Renal pelvis (tissue), 4 donors: ENCODE measurements around the gene FAM171A1. TPM values are rescaled to one million over a fixed set of nuclear protein-coding genes. Genes with fewer than 3 reads are reported as not detected.
"Not testable (repeated sequence)": the region's sequence is repeated elsewhere in the genome, so short reads cannot be mapped to it uniquely, and the experiment has no call there.

Experiments
- DNase-seq: peaks from one replicate; pipeline ENCODE4 v3.0.0-alpha.2; 2013
- polyA plus RNA-seq, 3 donors: library from polyadenylated mRNA; unstranded; fragments of 120-200 nt; gene quantifications; one replicate each; pipeline ENCODE4 v1.2.1, GENCODE V29; 2013; ENCODE audit not compliant: insufficient read length in 3 of 3

Gene FAM171A1
- polyA plus RNA-seq, 3 donors: 85.6 to 96.4 (median 94.4) TPM

DNA sequence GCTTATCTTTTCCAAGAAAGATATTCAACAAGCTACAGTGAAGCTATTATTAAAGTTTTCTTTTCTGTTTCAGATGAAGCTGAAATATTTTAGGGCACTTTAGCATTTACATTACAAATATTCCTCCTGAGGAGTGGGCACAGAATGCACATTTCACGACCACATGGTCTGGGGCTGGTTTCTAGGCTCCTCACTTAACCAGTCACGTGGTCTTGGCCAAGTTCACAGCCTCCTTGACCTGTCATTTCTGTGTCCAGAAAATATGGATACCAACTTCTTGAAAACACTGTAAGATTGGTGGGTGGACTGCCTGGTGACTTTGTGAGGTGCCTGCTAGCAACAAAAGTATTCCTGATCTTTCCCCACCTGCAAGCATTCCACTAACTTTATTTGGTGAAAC lies 70.9 kb downstream of the FAM171A1 start:
- no peak for DNase-seq

DNA sequence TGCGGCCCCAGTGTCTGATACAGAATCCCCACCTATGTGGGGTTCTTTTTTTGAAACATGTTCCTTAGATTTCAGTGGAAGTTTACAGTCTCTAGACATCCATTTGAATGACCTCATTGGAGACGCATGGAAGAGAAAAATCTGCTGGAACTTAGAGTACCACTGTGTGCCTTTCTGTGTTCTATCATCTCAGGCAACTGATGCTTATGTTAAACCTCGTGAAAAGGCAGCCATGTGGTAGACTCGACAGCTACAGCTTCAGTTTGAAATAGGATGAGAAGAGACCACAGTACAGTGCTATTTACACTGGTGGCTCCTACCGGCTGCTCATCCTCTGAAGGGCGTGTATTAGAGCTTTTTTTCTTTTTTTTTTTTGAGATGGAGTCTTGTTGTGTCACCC lies 74.4 kb downstream of the FAM171A1 start:
- DNase-seq: no peak

GRCh38 chr10:15295537-15296325 lies 75.4 kb downstream of the FAM171A1 start:
- DNase-seq: no peak

DNA sequence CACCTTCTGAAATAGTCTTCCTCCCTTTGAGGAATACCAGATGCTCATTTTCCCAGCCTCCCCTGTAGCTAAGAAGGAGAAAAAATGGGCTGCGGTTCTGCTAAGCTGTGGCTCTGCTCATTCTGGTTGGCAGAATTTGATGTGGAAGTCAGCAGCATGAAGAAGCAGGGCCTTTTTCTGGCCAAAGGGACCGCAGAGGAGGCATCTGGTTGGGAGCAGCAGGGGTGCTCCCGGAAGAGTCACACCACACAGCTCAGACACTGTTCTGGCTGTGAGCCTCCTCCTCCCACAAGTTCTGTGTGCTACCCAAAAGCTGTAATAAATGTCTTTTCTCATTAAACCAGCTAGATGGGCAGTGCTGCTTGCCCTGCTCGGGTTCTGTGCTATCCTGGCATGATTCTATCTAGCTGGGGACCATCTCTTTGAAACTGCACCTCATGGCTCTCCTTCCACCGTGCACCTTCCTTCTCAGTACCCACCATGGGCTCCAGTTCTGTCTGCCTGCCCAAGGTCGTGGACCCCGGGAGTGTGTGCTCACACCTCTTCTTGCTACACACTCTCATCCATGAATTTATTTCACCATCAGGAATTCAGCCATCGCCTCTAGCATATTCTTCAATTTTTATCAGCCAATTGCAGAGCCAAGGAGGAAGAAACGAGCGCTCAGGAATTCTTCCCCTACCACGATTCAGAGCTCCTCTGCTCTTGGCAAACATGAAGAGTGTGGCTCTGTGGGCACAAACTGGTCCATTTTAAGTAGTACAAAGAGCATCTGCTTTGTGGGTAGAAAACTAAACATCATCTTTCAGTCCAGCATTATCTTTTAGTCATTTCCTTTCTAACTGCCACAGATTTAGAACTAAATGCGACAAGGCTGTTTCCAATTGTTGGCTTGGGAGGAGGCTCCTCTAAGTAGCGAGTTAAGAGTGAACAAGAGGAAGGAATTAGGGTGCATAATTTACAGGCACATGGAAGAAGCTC lies 76.9 kb downstream of the FAM171A1 start:
- DNase-seq: no peak

DNA sequence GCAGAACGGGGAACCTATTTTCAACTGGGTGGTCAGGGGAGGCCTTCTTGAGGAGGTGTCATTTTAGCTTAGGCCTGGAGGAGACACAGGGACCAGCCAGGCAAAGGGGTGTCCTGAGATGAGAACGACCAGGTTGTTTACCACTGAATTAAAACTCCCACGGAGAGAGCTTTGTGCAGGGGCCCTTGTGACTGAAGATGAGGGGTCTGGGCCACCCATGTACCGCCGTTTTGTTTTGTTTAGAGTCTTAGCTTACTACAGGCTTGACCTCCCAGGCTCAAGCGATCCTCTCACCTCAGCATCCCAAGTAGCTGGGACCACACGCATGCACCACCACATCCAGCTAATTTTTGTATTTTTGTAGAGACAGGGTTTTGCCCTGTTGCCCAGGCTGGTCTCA lies 80.4 kb downstream of the FAM171A1 start:
- no peak for DNase-seq

- DNase-seq: no peak
These were observed 80.9 kb downstream of the FAM171A1 start for GRCh38 chr10:15290150-15290549.

DNA sequence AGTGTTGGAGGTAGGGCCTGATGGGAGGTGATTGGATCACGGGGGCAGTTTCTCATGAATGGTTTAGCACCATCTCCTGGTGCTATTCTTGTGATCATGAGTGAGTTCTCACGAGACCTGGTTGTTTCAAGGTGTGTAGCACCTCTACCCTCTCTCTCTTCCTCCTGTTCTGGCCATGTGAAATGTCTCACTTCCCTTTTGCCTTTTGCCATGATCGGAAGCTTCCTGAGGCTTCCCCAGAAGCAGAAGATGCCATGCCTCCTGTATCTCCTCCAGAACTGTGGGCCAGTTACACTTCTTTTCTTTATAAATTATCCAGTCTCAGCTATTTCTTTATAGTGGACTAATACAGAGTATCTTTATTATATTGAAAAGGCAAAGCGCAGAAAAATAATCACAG lies 90.1 kb downstream of the FAM171A1 start:
- DNase-seq: no peak

DNA sequence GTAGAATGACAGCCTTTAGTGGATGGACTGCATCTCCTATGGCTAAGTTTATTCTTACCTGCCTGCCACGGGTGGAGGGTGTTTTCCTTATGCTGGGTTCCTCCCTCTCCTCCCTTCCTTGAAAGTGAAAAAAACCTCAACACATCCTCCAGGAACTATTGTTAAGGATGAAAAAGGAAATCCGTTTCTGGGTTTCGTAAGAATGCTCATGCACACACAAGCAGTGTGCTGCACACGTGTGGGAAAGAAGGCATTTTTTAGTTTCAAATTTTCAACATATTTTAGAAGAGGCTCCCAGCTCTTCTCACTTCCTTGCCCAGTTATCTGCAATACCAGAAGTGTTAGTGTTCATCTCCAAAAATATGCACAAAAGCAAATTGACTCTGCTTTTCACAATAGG lies 90.6 kb downstream of the FAM171A1 start:
- DNase-seq: no peak

- DNase-seq: no peak
These were observed 91.9 kb downstream of the FAM171A1 start for GRCh38 chr10:15279236-15279635.

DNA sequence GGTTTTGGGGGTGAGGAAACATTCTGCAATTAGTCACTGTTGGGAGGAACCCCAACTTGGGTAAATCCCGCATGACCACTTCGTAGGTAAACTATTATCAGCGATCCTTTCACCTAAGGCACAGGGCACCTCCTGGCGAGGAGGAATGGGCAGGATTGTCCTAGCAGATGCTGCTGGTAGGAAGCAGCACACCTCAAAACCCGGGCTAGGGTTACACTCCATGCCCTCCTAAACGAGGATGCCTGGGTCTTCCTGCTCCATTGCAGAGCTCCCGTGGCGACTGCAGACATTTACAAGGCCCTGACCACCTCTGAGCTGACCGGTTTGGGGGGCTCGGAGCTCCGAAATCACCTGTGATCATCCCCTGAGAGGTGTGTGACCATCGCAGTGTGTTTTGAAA lies 92.3 kb downstream of the FAM171A1 start:
- DNase-seq: no peak

- DNase-seq: not testable (repeated sequence)
These were observed 95.0 kb downstream of the FAM171A1 start for GRCh38 chr10:15276039-15276438.

- DNase-seq: not testable (repeated sequence)
These were observed 101.3 kb downstream of the FAM171A1 start for GRCh38 chr10:15269838-15270237.

DNA sequence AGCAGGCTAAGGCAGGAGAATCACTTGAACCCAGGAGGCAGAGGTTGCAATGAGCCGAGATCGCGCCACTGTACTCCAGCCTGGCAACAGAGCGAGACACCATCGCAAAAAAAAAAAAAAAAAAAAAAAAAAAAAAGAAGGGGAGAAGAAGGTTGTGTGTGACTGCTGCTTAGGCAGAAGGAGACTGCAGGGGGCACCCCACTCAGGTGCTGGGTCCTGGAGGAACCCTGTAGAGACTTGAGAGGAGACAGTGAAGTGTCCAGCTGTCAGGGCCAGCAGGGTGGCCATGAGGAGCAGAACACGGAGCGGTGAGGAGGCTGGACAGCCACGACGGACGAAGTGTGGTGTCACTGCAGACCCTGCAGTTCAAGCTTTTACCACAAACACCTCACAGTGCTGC lies 103.6 kb downstream of the FAM171A1 start:
- DNase-seq: no peak

DNA sequence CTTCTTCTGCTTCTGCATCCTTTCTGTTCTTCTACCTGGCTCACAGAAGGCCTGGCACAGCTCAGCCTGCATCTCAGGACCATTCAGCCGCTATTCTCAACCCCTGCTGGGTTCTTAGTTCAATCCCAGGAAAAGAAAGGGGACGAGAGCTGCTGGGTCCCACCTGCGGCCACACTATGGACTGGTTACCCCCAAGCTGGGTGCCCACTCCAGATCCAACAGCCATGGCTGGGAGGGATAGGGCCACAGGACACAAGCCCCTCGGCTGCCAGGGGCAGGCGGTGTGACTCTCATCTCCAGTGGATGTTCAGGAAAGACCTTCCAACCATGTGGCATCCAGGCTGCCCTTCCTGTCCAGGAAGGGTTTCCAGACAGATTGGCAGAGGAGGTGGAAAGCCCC lies 105.0 kb downstream of the FAM171A1 start:
- no peak for DNase-seq

GRCh38 chr10:15265558-15265957 lies 105.5 kb downstream of the FAM171A1 start:
- no peak for DNase-seq

DNA sequence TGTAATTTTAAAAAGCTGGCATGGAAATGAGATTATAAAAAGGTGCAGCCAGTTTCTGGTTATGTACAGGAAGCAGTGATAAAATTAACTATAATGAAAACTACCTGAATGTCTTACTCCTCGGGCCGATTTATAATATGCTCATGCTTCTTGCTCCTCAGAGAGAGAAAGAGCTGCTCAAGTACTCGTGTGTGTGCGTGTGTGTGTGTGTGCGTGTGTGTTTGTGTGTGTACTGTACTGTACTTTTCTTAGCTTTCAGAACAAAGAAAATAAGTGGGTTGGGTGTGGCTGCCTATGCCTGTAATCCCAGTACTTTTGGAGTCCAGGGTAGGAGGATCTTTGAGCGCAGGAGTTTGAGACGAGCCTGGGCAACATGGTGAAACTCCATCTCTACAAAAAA lies 106.0 kb downstream of the FAM171A1 start:
- no peak for DNase-seq

- DNase-seq: no peak
These were observed 107.3 kb downstream of the FAM171A1 start for GRCh38 chr10:15263657-15264323.

DNA sequence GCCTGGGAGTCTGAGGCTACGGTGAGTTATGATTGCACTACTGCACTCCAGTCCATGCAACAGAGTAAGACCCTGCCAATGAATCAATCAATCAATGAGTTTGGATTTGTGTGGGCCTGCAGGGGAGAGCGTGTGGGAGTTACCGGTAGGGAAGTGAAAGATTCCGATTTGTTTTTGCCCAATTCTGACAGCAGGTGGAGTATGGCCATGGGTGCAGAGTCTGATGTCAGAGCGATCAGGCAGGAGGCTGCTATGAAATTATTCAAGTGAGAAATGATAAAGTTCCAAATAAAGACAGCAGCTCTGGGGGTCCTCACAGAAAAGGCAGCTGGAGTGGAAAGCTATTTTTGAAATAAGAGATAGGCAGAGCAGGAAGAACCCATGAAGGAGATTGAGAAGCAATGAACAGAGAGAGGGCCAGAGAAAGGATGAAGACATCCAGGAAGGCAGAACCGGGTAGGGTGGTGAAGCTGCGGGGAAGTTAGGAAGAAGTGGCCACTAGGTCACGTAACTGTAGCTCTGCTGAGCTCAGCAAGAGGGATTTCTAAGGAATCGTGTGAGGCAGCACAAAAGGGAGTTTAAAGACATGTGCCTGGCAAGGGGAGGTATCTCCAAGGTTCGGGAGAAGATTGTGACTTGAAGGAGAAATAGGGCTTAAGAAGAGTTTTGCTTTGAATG lies 108.9 kb downstream of the FAM171A1 start:
- DNase-seq: no peak

GRCh38 chr10:15259136-15259535 lies 112.0 kb downstream of the FAM171A1 start:
- no peak for DNase-seq

DNA sequence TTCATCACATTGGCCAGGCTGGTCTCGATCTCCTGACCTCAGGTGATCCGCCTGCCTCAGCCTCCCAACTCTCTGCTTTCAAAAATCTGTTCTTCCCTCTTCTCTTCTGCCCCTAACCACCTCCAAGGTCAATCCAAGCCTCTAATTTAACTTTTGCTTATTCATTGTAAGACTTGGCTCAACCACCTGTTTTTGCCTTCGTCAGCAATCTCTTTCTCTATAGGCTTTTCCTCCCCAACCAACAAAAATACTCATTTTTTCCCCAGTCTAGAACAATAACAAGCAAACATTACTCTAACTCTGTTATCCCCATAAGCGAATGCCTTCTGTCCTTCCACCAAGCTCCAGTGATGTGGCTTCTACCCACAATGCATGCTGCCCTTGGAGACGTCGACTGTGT lies 112.8 kb downstream of the FAM171A1 start:
- no peak for DNase-seq

DNA sequence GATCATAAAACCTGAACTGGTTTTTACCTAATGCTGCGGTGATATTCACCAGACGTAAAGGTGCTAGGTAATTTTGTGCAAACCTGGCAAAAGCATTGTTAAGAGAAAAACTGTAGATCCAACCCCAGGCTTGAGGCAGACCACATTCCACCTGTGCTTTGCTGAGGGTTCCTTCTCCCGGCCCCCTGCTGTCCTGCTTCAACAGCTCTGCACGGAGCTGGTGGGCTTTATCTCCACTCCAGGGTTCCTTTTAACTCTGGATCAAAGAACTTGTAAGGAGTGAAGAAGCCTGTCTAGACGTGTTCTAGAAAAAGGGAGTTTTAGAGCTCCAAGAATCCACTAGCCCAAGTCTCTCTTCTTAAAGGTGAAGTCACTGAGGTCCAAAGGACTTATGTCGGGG lies 115.1 kb downstream of the FAM171A1 start:
- no peak for DNase-seq
